UCSD-AML1 (cell line): ENCODE data around the gene EMX2.
"Not testable (repeated sequence)": the region's sequence is repeated elsewhere in the genome, so short reads cannot be mapped to it uniquely, and the experiment has no call there.

Source experiments
- DNase-seq: peaks from one replicate; lab custom pipeline; 2025; ENCODE audit not compliant: unreplicated experiment; lab: John Stamatoyannopoulos, UW

Gene EMX2

DNA sequence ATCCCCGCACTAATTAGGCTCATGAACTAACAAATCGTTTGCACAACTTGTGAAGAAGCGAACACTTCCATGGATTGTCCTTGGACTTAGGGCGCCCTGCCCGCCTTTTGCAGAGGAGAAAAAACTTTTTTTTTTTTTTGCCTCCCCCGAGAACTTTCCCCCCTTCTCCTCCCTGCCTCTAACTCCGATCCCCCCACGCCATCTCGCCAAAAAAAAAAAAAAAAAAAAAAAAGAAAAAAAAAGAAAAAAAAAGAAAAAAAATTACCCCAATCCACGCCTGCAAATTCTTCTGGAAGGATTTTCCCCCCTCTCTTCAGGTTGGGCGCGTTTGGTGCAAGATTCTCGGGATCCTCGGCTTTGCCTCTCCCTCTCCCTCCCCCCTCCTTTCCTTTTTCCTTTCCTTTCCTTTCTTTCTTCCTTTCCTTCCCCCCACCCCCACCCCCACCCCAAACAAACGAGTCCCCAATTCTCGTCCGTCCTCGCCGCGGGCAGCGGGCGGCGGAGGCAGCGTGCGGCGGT is at the start of gene EMX2:
EMX2 (plus strand) TSS at position 41 of the 519 bp plus-strand sequence. CDS start 522 bp downstream, outside the sequence.
- no peak for DNase-seq

DNA sequence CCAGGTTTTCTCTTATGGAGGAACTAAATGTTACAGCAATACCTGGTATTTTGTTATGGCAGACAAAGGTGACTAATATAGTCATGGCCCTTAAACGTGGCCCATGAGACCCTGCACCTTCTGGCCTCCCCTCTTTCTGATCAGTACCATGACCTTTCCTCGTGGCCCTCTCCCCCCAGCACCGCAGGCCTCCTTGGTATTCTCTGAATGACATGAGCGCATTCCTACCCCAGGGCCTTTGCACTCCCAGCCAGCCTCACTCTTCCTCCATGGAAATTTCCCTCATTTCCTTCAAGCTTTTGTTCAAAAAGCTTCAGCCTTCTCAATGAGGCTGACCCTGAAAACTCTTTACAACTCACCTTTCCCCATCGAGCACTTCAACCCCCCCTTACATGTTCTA is 46.5 kb upstream of the EMX2 start:
- DNase-seq: no peak

DNA sequence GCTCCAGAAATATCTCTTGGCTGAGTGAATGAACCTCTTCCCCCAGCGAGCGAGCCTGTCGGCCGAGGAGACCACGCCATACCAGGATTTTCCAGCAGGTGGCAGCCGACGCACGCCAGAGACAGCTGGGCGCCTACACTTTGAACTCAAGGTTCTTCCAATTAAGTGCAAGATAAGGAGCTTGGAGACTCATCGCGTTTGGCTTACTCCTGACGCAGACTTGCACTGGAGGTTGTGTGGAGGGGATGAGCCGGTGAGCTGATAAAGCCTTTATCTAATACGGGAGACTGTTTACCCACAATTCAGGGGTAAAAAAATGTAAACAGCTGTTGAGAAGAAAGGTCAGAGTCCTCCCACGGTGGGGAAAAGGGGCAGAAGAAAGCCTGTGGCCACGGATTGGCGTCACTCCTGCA is 45.9 kb upstream of the EMX2 start:
- peak; percentile 82 for DNase-seq

DNA sequence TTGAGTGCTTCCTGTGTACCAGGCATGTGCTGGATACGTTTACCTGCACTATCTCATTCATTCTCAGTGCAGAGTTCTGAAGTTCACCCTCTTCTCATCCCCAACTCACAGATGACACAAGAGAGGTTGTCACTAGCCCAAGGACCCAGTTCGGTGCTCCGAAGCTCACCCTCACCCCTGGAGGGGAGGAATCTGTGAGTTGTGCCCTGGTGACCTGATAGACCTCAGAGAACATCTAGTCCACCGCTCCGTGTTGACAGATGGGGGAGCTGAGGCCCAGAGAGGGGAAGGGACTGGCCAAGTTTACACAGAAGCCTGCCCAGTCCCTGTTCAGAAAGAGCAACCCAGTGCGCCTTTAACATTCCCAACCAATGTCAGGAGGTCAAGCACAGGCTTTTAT is 44.8 kb upstream of the EMX2 start:
- no peak for DNase-seq

DNA sequence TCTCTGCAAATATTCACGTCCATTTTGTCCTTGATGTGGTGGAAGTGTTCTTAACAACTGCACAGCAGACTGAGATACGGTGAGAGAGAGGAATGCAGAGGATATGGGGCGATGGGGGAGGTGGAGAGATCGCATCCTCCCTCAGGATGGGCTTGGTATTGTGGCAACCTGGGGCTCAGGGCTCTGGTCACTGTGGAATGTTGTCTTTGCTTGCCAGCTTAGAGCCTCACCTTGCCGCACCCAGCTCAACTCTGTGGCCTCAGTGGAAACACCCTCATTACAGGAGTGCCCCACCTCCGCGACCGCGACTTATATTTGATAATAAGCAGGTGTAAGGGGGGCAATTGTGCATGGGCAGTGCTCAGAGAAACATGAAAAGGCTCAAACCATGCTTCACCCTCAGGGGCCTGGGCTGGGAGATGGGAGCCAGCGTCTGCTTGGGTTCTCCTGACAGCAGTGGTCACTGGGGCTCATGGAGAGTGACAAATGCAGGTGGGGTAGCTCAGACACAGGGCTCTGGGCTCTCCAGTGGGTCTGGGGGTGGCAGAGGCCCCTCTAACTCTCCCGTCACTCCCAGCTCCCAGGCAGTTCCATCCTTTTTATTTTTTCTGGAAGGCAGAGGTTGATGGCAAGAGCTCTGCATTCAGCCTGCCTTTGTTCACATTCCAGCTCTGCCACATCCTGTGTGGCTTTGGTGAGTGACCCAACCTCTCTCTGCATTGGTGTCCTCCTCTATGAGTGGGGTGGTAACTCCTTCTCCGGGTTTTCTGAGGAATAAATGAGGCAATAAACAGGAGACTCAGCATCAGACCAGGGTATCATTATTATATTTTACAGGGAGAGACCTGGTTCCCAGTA is 43.1 kb upstream of the EMX2 start:
- DNase-seq: no peak

DNA sequence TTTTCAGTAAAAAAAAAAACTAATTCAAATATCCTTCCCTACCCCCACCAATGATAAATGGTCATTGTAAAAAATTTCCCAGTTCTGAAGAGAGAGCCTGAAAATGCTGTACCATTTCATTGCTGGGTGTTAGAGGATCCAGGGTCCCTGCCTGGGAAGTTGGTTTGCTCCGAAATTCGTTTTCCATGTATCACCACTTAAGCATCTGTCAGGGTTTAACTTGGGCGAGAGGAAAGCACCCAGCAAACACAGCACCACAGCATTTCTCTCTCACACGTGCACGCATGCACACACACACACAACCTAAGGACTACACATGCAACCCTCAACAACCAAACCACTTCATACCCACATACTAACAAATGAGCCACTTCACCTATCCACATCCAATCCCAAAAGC is 42.1 kb upstream of the EMX2 start:
- no peak for DNase-seq

DNA sequence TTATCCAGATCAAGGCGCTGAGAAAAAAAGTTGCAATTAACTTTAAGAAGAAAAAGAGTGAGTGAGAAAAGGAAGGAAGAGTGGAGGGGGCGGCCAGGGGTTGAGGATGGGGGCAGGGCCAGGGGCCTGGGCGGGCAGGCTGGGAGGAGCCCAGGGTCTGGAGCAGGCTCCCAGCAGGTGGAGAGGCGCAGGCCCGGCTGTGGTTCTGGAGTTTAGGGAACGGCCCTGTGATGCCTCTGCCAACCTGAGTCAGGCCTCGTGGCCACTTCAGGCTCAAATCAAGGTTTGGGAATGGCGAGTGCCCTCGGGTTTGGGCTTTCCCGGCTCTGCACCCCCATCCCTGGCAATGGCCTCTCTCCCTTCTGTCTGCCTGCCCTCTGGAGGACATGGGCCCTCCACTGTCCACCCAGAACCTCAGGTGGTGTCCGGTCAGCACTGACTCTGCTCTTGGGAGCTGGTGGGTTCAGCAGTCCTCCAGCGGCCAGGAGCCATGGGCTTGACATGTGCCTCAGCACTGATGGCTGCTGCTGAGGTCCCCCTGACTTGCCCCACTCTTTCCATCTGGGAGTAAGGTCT is 41.0 kb upstream of the EMX2 start:
- DNase-seq: no peak

DNA sequence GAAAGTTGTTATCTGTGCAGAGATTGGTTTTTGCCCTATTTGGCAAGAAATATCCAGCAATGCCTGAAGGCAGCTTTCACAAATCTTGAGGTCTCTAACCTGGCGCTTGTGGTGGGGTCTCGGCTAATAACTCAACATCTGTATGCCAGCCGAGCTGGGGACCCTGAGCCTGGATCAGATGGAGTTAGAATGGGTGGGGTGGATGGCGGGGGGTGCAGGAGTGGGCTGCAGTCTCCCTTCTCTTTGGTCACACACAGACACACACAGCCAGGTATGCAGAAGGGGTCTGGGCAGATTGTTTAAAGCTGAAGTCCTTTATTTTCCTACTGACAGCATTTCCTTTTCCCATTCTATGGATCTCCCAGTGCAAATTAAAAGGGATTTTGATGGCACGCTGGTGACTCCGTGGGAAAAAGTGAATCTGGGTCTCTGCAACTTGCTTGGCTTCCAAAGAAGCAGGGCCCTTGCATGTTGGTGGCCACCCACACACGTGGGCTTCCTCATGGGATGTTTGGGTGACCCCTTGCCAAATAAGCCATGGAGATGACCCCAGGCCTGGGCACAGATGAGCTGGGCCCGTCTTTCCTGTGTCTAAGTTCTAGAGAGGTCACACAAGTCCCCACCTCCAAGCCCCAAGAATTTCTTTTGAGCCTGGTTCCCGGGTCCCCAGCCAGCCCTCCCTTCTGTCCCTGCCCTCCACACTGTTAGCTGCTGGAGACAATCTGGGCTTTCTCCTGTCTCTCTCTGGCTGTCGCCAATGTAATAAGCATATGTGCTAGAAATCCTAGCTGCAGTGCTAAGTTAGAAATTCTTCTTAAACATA is 39.9 kb upstream of the EMX2 start:
- DNase-seq: no peak

DNA sequence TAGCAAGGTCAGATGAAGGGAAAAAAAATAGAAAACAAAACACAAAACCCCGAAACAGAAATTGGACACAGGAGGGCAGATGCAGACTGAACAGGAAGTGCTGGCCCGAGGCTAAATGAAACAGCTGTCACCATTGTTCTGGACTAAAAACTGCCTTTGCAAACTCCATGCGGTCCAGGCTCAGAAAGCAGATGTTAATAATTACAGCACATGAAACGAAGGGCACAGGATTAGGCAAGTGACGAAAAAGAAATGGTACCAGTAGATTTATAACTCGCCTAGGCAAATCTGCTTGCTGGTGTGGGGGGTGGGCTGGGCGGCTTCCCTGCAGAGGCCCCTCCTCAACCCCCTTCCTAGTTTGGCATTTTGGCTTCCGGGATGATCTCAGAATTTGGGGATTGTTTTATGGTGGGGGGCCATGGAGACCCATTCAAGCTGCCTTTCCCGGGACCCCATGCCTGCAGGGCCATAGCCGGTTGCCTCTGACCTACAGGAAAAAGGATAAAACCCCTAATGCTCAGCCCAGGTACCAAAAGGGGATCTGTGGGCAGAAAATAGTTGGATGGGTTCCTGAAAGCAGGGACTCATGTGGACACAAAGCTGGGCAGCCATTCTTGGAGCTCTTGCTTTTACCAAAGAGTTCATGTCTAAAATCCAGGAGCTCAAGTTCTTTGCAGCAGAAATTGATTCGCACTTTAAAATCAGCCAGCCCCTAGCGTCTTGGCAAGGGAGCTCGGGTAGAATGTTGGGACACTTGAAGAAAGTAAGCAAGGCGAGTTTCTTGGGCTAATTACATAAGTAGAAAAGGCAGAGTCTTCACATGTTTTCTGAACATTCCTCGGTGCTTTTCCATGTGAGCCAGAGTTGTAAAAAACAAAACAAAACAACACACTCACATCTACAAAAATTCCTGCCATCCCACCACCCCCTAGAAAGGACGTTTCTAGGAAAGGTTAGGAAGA is 39.0 kb upstream of the EMX2 start:
- no peak for DNase-seq

DNA sequence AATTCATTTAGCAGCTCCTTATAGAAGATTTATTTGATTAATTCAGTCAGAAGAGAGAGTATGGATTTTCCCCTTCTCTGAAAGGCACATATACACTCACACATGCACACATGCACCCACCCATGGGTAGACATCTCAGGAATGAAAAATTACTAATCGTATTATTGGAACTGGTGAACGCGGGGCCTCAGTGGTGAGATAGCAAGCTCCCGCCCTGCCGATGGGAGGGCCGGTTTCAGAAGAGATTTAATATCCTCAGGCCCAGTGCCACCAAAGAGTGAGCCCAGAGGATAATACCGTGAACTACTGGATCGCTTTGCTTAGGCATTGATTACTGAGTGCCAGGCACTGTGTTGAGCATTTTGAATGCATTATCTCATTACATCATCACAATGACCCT is 38.0 kb upstream of the EMX2 start:
- no peak for DNase-seq

DNA sequence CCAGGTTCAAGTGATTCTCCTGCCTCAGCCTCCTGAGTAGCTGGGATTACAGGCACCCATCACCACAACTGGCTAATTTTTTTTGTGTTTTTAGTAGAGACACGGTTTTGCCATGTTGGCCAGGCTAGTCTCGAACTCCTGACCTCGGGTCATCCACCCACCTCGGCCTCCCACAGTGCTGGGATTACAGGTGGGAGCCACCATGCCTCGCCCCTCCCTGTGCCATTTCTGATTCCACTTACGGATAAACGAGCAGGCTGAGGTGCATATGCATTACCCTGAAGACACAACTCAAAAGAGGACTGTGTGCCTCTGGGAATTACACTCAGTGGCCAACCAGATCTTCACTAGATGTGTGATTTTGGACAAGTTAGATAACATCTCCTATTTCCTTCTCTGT is 35.5 kb upstream of the EMX2 start:
- DNase-seq: not testable (repeated sequence)

DNA sequence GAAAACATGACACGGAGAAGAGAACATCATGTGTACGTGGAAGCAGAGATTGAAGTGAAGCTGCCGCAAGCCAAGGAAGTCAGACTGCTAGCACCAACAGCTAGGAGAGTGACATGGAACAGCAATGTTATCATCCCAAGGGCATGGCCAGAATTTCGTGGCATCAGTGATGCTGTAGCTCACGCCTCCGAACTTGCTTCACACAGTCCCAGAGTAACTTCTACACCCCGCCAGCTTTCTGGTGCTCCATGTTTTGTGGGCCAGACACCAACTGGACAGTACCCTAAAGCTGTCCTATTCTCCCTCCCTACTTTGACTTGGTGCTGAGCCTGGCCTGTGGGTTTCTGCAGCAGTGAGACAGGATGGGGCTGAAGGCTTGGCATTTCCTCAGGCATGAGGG is 33.0 kb upstream of the EMX2 start:
- no peak for DNase-seq

DNA sequence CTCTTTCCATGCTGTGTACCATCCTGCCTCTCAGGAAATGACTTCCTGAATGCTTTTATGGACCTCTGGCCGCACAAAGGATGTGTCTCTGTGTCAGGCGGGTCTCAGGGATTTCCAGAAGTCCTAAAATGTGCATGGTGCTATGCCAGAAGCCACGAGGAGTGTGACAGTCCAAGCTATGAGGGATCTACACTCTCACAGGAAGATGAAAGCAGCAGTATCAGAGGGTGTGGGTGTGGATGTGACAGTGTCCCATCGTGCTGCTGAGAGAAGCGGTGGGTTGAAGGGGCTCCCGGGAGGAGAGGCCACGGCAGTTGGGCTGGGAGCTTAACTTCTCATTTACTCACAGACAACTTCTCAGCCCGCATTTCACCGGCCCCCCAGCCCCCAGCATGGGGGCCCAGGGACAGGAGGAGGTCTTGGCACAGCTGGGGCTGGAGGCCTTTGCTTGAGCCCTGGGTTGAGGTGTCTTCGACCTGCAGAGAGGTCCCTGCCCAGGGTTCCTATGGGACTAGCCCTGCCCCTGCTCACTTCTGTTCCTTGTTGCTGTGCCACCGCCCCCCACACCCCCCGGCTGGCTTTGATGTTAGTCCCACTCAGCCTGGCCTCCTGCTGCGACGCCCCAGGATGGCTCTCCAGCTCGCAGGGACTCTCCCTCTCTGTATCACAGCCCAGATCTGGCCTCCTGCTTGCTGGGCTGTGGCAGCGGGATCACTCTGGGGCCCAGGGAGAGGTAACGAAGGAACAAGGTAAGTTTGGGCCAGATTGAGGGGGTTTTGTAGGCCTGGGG is 30.8 kb upstream of the EMX2 start:
- DNase-seq: no peak

DNA sequence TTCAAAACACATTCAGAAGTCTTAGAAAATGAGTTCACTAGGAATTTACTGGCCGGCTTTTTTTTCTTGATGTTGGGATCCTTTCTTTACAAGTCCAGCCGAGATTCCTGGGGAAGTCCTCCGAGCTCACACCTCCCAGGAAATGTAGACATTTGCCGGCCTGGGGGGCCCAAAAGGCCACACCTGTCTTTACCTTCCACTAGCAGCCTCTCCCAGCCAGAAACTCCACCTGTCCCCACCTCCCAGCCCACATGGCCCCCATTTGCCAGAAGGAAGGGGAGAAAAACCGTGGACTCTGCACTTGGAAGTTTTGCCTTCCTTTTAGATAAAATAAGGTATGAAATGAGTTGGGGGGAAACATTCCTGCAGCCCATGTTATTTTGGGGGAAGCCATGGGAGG is 27.6 kb upstream of the EMX2 start:
- no peak for DNase-seq

DNA sequence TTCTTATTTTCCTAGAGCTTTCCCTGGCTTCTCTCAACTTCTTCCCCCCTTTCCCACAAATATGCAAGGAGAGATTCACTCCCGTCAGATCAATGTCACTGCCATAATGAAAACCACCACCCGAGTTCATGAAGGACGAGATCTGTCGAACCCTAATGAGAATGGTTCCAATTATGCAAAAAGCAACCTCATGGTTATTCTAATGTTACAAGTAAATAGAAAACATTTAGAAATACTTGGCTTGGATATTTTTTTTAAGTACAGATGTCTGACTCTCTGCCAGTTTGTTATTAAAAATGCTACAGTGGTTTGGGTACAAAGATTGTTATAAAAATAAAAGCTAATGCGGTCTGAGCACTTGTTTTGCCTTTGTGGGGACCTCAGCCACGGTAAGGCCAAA is 25.9 kb upstream of the EMX2 start:
- DNase-seq: no peak

DNA sequence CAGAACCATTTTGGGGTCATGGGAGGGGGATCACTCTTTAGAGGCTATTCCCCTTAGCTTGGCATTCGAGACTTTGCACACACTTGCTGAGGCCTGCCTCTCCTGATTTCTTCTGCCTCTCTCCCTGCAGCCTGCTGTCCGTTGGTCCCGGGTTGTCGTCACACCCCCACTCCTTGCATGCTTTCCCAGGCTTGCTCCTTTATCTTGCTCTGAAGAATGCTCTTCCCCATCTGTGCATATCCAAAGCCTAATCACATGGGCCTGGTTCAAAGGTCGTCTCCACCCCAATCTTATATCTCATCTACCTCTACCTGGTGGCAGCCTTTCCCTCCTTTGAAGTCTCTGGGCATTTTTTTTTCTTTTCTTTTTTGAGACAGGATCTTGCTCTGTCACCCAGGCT is 24.3 kb upstream of the EMX2 start:
- DNase-seq: no peak

DNA sequence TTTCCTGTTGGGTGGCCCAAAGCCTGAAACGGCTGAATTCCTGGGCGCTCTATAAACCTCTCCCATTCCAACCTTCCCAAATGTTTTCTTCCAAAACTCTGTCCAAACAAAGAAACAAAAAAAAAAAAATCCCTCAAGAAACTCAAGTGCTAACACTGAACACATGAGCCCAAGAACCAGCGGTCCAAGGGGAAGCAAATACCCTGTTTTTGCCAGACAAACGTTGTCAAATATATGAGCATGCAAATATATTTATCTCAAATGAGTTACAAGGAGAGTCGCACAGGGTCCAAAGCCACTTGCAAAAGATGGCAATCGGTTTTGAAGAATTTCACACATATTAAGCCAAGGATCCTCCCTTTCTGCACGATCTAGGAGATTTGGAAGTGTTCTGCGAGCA is 23.3 kb upstream of the EMX2 start:
- DNase-seq: no peak

DNA sequence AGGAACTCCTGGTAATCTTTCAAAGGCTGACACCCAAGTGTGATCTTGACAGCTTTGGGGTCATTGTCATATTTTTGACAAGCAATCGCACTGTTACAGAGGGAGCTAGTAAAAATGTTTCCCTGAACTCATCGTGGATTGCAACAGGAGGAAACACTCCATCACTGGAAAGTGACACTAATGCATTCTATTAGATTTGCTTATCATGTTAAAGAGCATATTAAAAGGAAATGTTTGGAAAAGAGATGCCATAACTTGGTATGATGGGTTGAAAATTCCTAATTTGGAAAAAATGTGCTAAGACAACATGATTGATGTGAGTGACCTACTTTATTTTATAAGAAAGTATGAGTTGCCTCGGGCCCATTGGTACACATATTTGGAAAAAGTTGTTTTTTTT is 22.7 kb upstream of the EMX2 start:
- no peak for DNase-seq

DNA sequence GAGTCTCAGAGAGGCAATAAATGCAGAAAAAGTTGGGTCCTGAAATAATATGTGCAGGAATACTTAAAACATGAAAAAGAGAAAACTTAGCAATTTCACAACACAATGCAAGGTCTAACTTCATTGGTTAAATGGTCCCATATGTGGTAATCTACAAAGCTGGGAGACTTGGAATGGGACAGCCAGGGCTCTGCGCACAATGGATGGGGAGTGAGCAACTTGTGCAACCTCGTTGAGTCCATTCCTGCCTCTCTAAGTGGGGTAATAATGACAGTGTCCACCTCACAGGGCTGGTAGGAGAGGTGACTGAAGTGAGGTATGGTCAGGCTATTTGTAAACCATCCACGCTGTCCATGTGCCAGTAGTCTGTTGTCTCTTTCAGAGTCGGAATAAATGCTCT is 11.8 kb upstream of the EMX2 start:
- DNase-seq: no peak
